Measurements from ENCODE around the gene ZNF487.
"Not testable (repeated sequence)": the region's sequence is repeated elsewhere in the genome, so short reads cannot be mapped to it uniquely, and the experiment has no call there.

The ZNF487 gene

DNA sequence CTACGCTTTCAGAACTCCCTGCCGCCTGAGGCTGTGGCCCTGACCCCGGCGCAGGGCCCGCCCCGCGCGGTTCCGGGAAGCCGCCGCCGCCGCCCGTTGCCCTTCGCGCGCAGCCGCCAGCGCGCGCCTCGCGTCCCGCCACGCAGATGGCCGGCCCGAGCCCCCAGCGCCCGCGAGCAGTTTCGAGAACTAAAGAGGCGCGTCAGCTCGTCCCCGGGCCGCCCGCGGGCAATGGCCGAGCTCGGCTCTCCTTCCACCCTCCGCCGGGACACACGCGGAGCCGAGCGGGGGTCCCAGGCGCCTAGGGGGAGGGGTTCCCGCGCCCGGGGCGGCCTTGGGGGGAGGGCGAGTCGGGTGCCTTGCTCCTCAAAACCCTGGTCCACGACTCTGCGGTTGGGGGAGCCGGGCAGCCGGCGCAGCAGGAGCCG, 29.7 kb upstream of the ZNF487 start:
- DNase-seq: peak; percentile 48 to 49

DNA sequence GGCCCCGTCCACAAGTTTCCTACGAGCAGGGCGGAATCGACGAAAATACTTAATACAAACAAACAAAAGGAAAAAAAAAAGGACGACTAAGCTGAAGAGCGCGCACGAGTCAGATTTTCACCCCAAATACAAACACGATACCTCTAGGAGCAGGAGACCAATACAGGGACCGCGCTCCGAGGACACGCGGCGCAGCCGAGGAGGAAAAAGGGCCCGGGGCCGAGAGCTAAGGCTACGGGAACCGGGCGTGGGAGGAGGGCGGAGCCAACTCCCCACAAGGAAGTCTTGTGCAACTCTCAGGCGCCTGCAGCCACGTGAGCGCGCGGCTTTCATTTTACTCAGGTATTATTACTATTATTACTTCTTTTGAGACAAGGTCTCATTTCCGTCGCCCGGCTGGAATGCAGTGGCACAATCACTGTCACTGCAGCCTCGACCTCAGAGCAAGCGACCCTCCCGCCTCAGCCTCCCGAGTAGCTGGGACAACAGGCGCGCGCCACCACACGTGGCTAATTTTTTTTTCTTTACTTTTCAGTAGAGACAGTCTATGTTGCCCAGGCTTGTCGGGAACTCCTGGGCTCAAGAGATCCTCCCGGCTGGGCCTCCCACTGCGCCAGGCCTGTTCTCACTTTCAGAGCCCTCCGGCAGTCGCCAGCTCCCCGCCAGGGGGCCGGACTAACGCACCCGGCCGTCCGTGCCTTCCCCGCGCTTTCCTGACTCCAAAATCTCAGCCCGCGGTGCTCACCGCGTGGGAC, 29.2 kb upstream of the ZNF487 start:
- peak; percentile 87 to 91 for DNase-seq

- no peak for DNase-seq
Measured at GRCh38 chr10:43408331-43408709, 28.6 kb upstream of the ZNF487 start.

GRCh38 chr10:43408710-43409384, 28.1 kb upstream of the ZNF487 start, which contains the start of gene HNRNPF:
HNRNPF (minus strand) TSS chr10:43409186; CDS start chr10:43387884, 21,302 bp downstream.
- DNase-seq: peak; percentile 93 to 94

DNA sequence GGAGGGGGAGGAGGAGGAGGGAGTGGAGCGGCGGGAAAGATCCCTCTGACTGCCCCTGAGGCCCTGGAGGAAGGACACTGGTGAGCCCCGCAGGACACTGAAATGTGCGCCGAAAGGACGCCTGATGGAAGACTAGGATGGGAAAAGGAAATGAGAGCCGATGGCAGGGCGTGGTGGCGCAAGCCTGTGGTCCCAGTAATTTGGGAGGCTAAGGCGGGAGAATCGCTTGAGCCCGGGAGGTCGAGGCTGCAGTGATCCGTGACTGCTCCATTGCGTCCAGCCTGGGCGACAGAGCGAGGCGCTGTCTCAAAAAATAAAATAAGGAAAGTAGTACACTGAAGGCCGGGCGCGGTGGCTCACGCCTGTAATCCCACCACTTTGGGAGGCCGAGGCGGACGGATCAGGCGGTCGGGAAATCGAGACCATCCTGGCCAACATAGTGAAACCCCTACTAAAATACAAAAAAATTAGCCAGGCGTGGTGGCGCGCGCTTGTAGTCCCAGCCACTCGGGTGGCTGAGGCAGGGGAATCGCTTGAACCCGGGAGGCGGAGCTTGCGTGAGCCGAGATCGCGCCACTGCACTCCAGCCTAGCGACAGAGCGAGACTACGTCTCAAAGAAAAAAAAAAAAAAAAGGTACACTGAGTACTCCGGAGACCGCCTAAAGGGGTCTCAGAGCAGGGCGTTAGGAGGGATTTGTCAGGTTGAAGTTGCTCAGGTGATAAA, 27.4 kb upstream of the ZNF487 start:
- peak; percentile 65 to 67 for DNase-seq

DNA sequence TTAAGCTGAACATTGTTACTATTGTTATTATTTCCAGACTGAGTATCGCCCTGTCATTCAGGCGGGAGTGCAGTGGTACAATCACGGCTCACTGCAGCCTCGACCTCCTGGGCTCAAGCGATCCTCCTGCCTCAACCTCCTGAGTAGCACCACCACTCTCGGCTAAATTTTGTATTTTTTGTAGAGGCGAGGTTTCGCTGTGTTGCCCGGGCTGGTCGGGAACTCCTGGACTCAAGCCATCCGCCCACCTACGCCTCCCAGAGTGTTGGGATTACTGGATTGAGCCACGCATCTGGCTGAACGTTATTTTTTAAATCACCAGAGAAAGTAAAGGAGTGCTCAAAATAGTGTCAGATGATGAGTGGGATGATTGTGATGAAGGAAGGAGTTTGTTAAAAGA, 26.6 kb upstream of the ZNF487 start:
- DNase-seq: no peak

DNA sequence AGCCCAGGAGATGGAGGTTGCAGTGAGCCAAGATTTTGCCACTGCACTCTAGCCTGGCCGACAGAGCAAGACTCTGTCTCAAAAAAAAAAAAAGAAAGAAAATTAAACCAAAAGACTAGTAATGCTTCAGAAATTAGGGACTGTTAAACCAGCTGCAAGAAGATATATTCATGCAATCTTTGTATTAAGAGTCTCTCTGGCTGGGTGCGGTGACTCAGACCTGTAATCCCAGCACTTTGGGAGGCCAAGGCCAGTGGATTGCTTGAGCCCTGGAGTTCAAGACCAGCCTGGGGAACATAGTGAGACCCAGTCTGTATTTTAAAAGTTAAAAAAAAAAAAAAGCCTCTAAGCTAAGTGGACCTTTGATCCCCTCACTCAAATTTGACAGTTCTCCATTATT, 25.4 kb upstream of the ZNF487 start:
- no peak for DNase-seq

DNA sequence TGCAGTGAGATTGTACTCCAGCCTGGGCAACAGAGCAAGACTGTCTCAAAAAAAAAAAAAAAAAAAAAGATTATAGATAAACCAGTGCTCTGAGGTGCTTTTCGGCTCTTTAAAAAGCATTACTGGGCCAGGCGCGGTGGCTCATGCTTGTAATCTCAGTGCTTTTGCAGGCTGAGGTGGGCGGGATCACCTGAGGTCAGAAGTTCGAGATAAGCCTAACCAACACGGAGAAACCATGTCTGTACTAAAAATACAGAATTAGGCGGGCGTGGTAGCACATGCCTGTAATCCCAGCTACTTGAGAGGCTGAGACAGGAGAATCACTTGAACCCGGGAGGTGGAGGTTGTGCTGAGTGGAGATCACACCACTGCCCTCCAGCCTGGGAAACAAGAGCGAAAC, 21.4 kb upstream of the ZNF487 start:
- DNase-seq: no peak

DNA sequence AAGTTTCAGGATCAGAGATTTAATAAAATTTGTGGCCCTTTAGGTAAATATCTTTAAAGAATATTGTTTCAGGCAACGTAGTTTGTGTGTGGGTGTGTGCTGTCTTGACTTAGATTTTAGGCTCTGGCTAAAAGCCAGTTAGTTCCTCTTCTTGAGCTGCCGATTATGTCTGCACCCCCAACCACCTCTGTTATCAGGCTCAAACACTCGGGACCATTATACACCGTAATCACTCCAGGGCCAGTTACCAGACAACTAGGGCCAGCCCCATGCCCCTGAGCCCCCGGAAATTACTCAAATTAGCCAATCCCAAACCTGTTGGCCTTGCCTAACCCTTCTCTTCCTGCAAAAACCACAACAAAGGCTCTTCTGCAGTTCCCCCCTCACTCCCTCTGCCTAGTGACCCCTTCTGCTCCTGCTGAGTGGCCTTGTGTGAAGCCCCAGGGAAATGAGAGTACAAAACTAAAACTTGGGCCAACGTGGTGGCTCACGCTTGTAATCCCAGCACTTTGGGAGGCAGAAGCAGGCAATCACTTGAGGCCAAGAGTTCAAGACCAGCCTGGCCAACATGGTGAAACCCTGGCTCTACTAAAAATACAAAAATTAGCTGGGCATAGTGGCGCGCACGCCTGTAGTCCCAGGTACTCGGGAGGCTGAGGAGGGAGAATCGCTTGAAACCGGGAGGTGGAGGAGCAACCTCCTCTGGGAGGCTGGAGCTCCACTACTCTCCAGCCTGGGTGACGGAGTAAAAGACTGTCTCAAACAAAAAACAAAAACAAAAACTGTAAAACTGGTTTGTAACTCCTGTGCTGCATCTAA, 18.8 kb upstream of the ZNF487 start:
- peak; percentile 19 to 33 for DNase-seq

DNA sequence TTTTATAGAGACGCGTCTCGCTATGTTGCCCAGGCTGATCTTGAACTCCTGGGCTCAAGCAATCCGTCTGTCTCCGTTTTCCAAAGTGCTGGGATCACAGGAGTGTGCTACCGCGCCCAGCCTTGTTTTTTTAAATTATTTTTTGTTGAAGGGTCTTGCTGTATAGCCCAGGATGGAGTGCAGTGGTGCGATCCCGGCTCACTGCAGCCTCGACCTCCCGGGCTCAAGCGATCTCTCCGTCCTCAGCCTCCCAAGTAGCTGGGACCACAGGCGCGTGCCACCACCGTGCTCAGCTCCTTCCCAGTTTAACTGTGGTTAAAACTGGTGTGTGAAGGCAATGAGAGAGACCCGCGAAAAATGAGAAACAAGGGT, 16.9 kb upstream of the ZNF487 start:
- no peak for DNase-seq

- DNase-seq: peak; percentile 74 to 80
Measured at GRCh38 chr10:43420369-43421200, 16.3 kb upstream of the ZNF487 start.

DNA sequence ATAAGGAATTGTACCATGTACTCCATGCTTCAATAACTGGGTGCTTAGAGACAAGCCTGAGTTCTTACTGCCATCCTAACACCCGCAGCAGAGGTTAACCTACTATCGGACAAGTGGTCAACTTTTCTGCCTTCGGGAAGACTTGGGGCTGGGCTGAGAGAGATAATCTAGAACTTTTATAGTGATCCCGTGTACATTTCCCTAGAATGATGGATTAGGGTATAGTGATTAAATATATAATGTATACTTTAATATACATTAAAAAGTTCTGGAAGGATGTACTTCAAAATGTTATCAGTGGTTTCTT, 15.8 kb upstream of the ZNF487 start:
- no peak for DNase-seq

- DNase-seq: no peak
Measured at GRCh38 chr10:43421519-43421918, 15.4 kb upstream of the ZNF487 start.

GRCh38 chr10:43421944-43422343, 15.0 kb upstream of the ZNF487 start:
- DNase-seq: not testable (repeated sequence)

DNA sequence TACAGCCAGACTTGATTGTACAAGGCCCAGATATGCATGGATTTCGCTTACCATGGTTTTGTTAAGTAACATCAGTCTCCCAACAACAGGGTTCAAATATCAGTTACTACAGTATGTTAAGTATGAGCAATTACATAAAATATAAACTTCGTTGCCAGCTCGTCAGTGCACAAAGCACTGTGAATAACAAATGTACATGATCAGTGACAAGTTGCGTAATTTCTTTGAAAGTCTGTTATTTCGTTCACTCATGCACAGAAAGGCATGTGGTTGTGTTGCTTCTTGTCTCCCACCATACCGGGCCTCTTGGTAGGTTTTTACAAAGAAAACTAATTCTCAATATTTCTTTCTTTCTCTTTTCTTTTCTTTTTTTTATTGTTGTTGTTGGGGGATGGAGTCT, 12.5 kb upstream of the ZNF487 start:
- DNase-seq: no peak

DNA sequence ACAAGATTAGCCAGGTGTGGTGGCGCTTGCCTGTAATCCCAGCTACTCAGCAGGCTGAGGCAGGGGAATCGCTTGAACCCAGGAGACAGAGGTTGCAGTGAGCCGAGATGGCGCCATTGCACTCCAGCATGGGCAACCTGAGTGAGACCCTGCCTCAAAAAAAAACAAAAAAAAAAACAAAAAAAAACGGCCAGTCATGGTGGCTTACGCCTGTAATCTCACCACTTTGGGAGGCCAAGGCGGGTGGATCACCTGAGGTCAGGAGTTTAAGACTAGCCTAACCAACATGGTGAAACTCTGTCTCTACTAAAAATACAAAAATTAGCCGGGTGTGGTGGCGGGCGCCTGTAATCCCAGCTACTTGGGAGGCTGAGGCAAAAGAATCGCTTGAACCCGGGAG, 10.4 kb upstream of the ZNF487 start:
- DNase-seq: not testable (repeated sequence)

DNA sequence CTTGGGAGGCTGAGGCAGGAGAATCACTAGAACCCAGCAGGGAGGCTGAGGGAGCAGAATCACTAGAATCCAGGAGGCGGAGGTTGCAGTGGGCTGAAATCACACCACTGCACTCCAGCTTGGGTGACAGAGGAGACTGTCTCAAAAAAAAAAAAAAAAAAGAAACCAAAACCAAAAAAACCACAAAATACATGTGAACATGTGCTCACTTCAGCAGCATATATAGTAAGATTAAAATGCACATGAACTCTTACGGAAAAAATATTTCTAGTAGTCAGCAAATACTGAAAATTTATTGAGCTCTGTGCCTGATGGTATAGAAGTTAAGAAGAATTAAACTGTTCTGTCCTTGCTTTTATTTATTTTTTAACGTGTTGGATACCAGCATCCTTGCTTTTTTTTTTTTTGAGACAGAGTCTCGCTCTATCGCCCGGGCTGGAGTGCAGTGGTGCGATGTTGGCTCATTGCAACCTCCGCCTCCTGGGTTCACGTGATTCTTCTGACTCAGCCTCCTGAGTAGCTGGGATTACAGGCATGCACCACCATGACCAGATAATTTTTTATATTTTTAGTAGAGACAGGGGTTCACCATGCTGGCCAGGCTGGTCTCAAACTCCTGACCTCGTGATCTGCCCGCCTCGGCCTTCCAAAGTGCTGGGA, 9.6 kb upstream of the ZNF487 start:
- DNase-seq: peak; percentile 46 to 50

DNA sequence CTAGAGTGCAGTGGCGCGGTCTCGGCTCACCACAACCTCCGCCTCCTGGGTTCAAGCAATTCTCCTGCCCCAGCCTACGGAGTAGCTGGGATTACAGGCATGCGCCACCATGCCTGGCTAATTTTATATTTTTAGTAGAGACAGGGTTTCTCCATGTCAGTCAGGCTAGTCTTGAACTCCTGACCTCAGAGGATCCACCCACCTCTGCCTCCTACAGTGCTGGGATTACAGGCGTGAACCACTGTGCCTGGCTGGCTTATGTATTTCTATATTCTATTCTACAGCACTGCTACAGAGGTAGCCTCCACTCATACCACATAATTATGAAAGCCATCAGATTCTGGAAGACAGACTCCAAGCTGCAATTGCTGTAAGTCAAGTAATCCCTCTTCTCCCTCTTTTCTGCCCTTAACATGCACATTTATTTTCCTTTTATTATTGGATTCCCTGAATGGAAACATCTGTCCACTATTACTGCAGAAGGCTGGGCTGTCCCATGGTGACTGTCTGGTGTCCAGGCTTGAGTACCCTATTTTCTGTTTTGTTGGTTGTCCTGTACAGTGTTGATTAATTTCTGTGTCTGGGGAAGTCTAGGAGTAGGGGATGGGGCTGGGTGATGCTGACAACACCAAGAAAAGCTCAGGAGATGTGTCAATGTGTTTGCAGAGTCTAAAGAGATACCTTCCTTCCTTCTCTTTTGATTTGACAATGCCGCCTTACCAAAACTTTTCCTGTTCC, 5.8 kb upstream of the ZNF487 start:
- no peak for DNase-seq

DNA sequence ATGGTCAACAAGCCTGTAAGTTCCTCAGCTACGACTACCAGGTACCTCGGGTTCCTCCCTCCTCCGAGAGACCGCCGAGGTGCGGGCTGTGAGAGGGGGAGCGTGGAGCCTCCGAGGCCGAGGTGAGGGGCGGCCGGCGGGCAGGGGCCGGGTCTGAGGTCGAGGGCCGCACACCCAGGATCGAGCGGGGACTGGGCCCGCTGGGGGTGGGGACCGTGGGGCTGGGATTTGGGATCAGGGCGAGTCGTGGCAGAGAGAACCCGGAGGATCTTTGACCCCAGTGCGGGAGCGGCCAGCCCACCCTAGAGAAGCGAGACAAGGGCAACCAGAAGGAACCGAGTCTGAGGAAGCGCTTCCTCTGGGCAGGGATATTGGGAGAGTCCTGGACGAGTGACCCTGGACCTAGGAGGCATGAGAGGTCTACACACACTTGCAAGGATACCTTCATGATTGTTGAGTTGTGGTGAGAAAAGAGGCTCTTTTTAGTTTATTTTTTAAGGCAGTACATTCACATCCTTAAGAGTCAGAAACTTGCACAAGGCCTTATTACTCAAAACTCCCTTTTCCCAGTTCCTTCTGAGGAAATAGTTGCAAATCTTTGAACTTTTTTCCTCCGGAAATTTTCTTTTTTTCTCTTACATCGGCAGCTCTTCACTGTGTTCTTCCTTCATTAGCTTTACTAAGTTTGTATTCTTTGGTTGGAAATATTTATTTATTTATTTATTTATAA, 395 bp downstream of the ZNF487 start:
- DNase-seq: no peak

DNA sequence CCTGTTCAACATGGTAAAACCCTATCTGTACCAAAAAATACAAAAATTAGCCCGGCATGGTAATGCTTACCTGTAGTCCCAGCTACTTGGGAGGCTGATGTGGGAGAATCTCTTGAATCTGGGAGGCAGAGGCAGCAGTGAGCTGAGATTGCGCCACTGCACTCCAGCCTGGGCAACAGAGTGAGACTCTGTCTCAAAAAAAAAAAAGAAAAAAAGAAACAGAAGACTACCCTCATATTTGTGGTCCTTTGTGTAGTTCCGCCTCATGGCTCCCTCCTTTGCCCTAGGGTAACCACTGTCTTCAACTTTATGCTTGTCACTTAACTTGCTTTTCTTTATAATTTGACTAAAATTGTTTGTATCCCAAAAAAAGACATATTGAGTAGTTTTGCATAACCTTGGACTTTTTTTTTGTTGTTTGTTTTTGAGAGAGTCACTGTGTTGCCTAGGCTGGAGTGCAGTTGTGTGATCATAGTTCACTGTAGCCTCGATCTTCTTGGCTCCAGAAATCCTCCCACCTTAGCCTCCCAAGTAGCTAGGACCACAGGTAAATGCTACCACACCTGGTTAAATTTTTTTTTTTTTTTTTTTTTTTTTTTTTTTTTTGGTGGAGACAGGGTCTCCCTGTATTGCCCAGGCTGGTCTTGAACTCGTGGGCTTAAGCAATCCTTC, 3.7 kb downstream of the ZNF487 start:
- DNase-seq: no peak

All from activated CD4-positive, alpha-beta T cell treated with anti-CD3 and anti-CD28 coated beads for 4 hours (primary cell).